Measurements from ENCODE around the gene C1R. TPM values are rescaled to one million over a fixed set of nuclear protein-coding genes. Genes with fewer than 3 reads are reported as not detected.
A peak's percentile ranks its signal among the peaks of the same experiment; 100 is the strongest.

C1R gene
- total RNA-seq, 1 donor from 2014 or later, result 1,046 TPM

GRCh38 chr12:7072554-7072953, 19.7 kb downstream of the C1R start:
- Histone ChIP-seq H3K27me3 (no peaks in the 10 kb centered on the region), H3K9me3 (no peaks in the 10 kb centered on the region), H3K4me1 (no peaks in the 10 kb centered on the region), H3K4me3 (no peak overlapping the region), H3K36me3 (peaks cover 7 to 18% of the 10 kb centered on the region in 2 donors), H3K27ac (no peak overlapping the region)
- intact Hi-C loops (cut with DNase I), result no loop called here
- TF ChIP-seq CTCF (IDR thresholded peaks at IDR 0.05), result no peak
- DNase-seq (ENCODE audit: low spot score in 2 of 2), result no peak

GRCh38 chr12:7072035-7072434, 20.2 kb downstream of the C1R start:
- peaks cover 11 to 21% of the 10 kb centered on the region in 2 donors for H3K36me3 ChIP-seq
- no peak for TF ChIP-seq CTCF (IDR thresholded peaks at IDR 0.05)
- no peak overlapping the region for H3K27ac ChIP-seq
- H3K4me1 ChIP-seq, result no peaks in the 10 kb centered on the region
- no peaks in the 10 kb centered on the region for H3K9me3 ChIP-seq
- no peak for DNase-seq (ENCODE audit: low spot score in 2 of 2)
- no peak overlapping the region for H3K4me3 ChIP-seq
- intact Hi-C loops (cut with DNase I), result no loop called here
- H3K27me3 ChIP-seq, result no peaks in the 10 kb centered on the region

GRCh38 chr12:7069386-7069785, 22.9 kb downstream of the C1R start:
- no peak for TF ChIP-seq CTCF (IDR thresholded peaks at IDR 0.05)
- intact Hi-C loops (cut with DNase I), result loop anchor here (10.0 kb wide), 1 partner anchor 115 kb away; the partner anchor contains the start of gene PEX5
- Histone ChIP-seq H3K27ac (no peak overlapping the region), H3K9me3 (no peaks in the 10 kb centered on the region), H3K4me3 (no peak overlapping the region), H3K4me1 (no peaks in the 10 kb centered on the region), H3K36me3 (peaks cover 11 to 40% of the 10 kb centered on the region in 2 donors), H3K27me3 (no peaks in the 10 kb centered on the region)
- DNase-seq (ENCODE audit: low spot score in 2 of 2), result no peak

- intact Hi-C loops (cut with DNase I), result loop anchor here (10.0 kb wide), 1 partner anchor 116 kb away; the partner anchor contains the start of gene PEX5
- no peak overlapping the region for H3K4me3 ChIP-seq
- no peaks in the 10 kb centered on the region for H3K27me3 ChIP-seq
- H3K36me3 ChIP-seq, result peaks cover 11 to 40% of the 10 kb centered on the region in 2 donors
- TF ChIP-seq CTCF (IDR thresholded peaks at IDR 0.05), result no peak
- H3K9me3 ChIP-seq, result no peaks in the 10 kb centered on the region
- no peak overlapping the region for H3K27ac ChIP-seq
- no peak for DNase-seq (ENCODE audit: low spot score in 2 of 2)
- H3K4me1 ChIP-seq, result no peaks in the 10 kb centered on the region
Observed at GRCh38 chr12:7068994-7069346, 23.3 kb downstream of the C1R start.

GRCh38 chr12:7068240-7068993, 23.8 kb downstream of the C1R start:
- peaks cover 16 to 40% of the 10 kb centered on the region in 2 donors for H3K36me3 ChIP-seq
- peak overlapping the region in 1 of 2 donors; percentile 45 for H3K27ac ChIP-seq

More at GRCh38 chr12:7068240-7068993, 23.8 kb downstream of the C1R start:
- Histone ChIP-seq H3K4me1 (no peaks in the 10 kb centered on the region), H3K4me3 (no peak overlapping the region), H3K27me3 (no peaks in the 10 kb centered on the region), H3K9me3 (no peaks in the 10 kb centered on the region)
- TF ChIP-seq CTCF (IDR thresholded peaks at IDR 0.05), result no peak
- DNase-seq (ENCODE audit: low spot score in 2 of 2), result no peak
- intact Hi-C loops (cut with DNase I), result loop anchor here (10.0 kb wide), 1 partner anchor 116 kb away; the partner anchor contains the start of gene PEX5
